Mesenchymal stem cell (in vitro differentiated cells and primary cell): Measurements from ENCODE around the gene PARD3B.
A peak's percentile ranks its signal among the peaks of the same experiment; 100 is the strongest.

Source experiments
- DNase-seq: peaks from one replicate; pipeline ENCODE4 v3.0.0-alpha.2; 2013
- H2AFZ ChIP-seq: one replicate; pipeline ENCODE4 v1.6.1; 2013; ENCODE audit warnings: low read depth, mild to moderate bottlenecking, control low read depth, inconsistent platforms, low read length, moderate library complexity
- H2AK5ac ChIP-seq: 2 replicates; pipeline ENCODE4 v1.6.1; 2013; ENCODE audit warnings: low read length, moderate library complexity, mild to moderate bottlenecking, inconsistent platforms; ENCODE audit not compliant: severe bottlenecking
- H2BK120ac ChIP-seq: one replicate; pipeline ENCODE4 v1.6.1; 2013; ENCODE audit warnings: low read depth, mild to moderate bottlenecking, inconsistent platforms, low read length, moderate library complexity
- H2BK12ac ChIP-seq, 2 experiments: one replicate each; pipeline ENCODE4 v1.6.1; 2013; ENCODE audit warnings: inconsistent platforms in 2 of 2, low read length in 2 of 2, mild to moderate bottlenecking in 2 of 2, moderate library complexity in 2 of 2, control low read depth in 1 of 2
- H2BK15ac ChIP-seq: one replicate; pipeline ENCODE4 v1.6.1; 2013; ENCODE audit warnings: mild to moderate bottlenecking, low read depth, inconsistent platforms; ENCODE audit not compliant: poor library complexity, severe bottlenecking
- H2BK5ac ChIP-seq: 2 replicates; pipeline ENCODE4 v1.6.1; 2013; ENCODE audit warnings: low read depth, mild to moderate bottlenecking, low read length, control low read depth, inconsistent platforms; ENCODE audit not compliant: poor library complexity, severe bottlenecking
- H3K14ac ChIP-seq, 2 experiments: one replicate each; pipeline ENCODE4 v1.6.1; 2013; ENCODE audit warnings: inconsistent platforms in 2 of 2, low read length in 2 of 2, control low read depth in 1 of 2, mild to moderate bottlenecking in 1 of 2, moderate library complexity in 1 of 2
- H3K18ac ChIP-seq, 2 experiments: one replicate each; pipeline ENCODE4 v1.6.1; 2013; ENCODE audit warnings: inconsistent platforms in 2 of 2, low read length in 2 of 2, control low read depth in 1 of 2, low read depth in 1 of 2, mild to moderate bottlenecking in 1 of 2
- H3K23ac ChIP-seq, 2 experiments: one replicate each; pipeline ENCODE4 v1.6.1; 2013; ENCODE audit warnings: inconsistent platforms in 2 of 2, low read length in 2 of 2, mild to moderate bottlenecking in 2 of 2, moderate library complexity in 2 of 2, control low read depth in 1 of 2
- H3K27ac ChIP-seq: 2 replicates; pipeline ENCODE4 v1.5.1; 2013; ENCODE audit warnings: mild to moderate bottlenecking, moderate library complexity, low read length, control low read depth, inconsistent platforms; ENCODE audit not compliant: poor library complexity, severe bottlenecking
- H3K27me3 ChIP-seq, 2 experiments: 2 replicates each; pipeline versions ENCODE4 v1.6.1 to v1.7.0; 2013; ENCODE audit warnings: low read length in 2 of 2, mild to moderate bottlenecking in 2 of 2, moderate library complexity in 2 of 2, control low read depth in 1 of 2, inconsistent platforms in 1 of 2; ENCODE audit not compliant: control insufficient read depth in 1 of 2, insufficient read depth in 1 of 2
- H3K36me3 ChIP-seq, 2 experiments: 2 replicates each; pipeline versions ENCODE4 v1.6.1 to v1.7.0; 2013; ENCODE audit warnings: low read length in 2 of 2, control low read depth in 1 of 2, inconsistent platforms in 1 of 2, low read depth in 1 of 2, mild to moderate bottlenecking in 1 of 2; ENCODE audit not compliant: insufficient read depth in 2 of 2, control insufficient read depth in 1 of 2
- H3K4ac ChIP-seq, 2 experiments: one replicate each; pipeline ENCODE4 v1.6.1; 2013; ENCODE audit warnings: inconsistent platforms in 2 of 2, low read length in 2 of 2, mild to moderate bottlenecking in 2 of 2, moderate library complexity in 2 of 2, control low read depth in 1 of 2, low read depth in 1 of 2
- H3K4me1 ChIP-seq: 2 replicates; pipeline ENCODE4 v1.6.1; 2013; ENCODE audit warnings: low read depth, low read length, control low read depth; ENCODE audit not compliant: control insufficient read depth, insufficient read depth
- H3K4me2 ChIP-seq: 2 replicates; pipeline ENCODE4 v1.6.1; 2013; ENCODE audit warnings: low read length, mild to moderate bottlenecking, inconsistent platforms; ENCODE audit not compliant: poor library complexity, severe bottlenecking
- H3K4me3 ChIP-seq, 2 experiments: 2 replicates each; pipeline versions ENCODE4 v1.5.1 to v1.7.0; 2013; ENCODE audit warnings: low read length in 2 of 2, mild to moderate bottlenecking in 2 of 2, control low read depth in 1 of 2, low read depth in 1 of 2; ENCODE audit not compliant: insufficient read depth in 1 of 2
- H3K79me1 ChIP-seq: replicated peaks from 2 replicates; pipeline ENCODE4 v1.6.1; 2013; ENCODE audit warnings: mild to moderate bottlenecking, control low read depth, low read length, inconsistent platforms; ENCODE audit not compliant: poor library complexity, severe bottlenecking
- H3K9ac ChIP-seq: 2 replicates; pipeline ENCODE4 v1.7.0; 2013; ENCODE audit warnings: mild to moderate bottlenecking, low read length, moderate library complexity
- H3K9me3 ChIP-seq: 2 replicates; pipeline ENCODE4 v1.7.0; 2013; ENCODE audit warnings: mild to moderate bottlenecking, low read length; ENCODE audit not compliant: control insufficient read depth
- H4K8ac ChIP-seq: one replicate; pipeline ENCODE4 v1.6.1; 2013; ENCODE audit warnings: inconsistent platforms, mild to moderate bottlenecking, low read length, moderate library complexity
- H4K91ac ChIP-seq: one replicate; pipeline ENCODE4 v1.6.1; 2013; ENCODE audit warnings: mild to moderate bottlenecking, low read length, inconsistent platforms
- WGBS: methylation state at CpG from one replicate; pipeline ENCODE4 v1.1.7; 2013; ENCODE audit warnings: mixed read lengths; 5-methylcytosine and 5-hydroxymethylcytosine counted together

PARD3B gene

GRCh38 chr2:205169464-205169863 lies 624.2 kb downstream of the PARD3B start:
- Histone ChIP-seq H3K9ac (no peak overlapping the region), H3K4me3 (no peak overlapping the region), H4K91ac (no peak overlapping the region), H3K27me3 (no peaks in the 10 kb centered on the region), H3K27ac (no peak overlapping the region), H3K4me1 (no peaks in the 10 kb centered on the region), H3K18ac (no peak overlapping the region), H3K23ac (no peak overlapping the region), H3K36me3 (peaks cover 4% of the 10 kb centered on the region in 2 experiments), H3K14ac (no peak overlapping the region), H3K9me3 (no peaks in the 10 kb centered on the region), H2BK120ac (no peak overlapping the region), H4K8ac (no peak overlapping the region), H2AK5ac (no peak overlapping the region), H2BK15ac (no peak overlapping the region), H2BK12ac (no peak overlapping the region), H3K79me1 (no peaks in the 10 kb centered on the region), H2BK5ac (no peak overlapping the region), H2AFZ (no peak overlapping the region), H3K4me2 (no peak overlapping the region), H3K4ac (no peak overlapping the region)
- WGBS, result 54% methylated on average over 3 of the region's 3 CpGs
- DNase-seq, result no peak

DNA sequence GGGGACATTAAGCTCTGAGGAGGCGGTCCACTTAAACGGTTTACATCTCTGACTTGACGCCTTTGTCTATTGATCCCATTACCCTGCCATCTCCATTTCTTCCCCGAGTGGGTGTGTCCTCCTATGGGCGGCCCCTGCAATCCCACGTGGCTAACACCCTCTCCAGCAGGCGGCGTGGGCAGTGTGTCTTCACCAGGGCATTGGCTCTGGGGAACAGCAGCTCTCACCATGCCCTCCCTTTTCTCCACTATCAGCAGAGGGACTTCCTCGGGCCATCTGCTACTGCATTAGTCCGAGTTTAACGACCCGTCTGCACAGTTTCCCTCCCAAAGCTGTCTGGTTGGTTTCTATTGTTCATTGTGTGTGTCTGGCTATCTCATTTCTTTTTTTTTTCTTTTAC lies 625.1 kb downstream of the PARD3B start:
- no peaks in the 10 kb centered on the region for H3K9me3 ChIP-seq
- H4K91ac ChIP-seq, result no peak overlapping the region
- H2BK15ac ChIP-seq, result peak overlapping the region; percentile 44
- no peak overlapping the region for H3K4ac ChIP-seq
- H3K18ac ChIP-seq, result no peak overlapping the region
- no peak overlapping the region for H4K8ac ChIP-seq
- 98% methylated on average over 8 of the region's 12 CpGs for WGBS
- DNase-seq, result no peak
- H2AK5ac ChIP-seq, result no peak overlapping the region
- H3K4me3 ChIP-seq, result no peak overlapping the region
- no peak overlapping the region for H2AFZ ChIP-seq
- no peaks in the 10 kb centered on the region for H3K27me3 ChIP-seq
- H3K27ac ChIP-seq, result no peak overlapping the region
- no peak overlapping the region for H2BK5ac ChIP-seq
- no peak overlapping the region for H2BK120ac ChIP-seq
- no peaks in the 10 kb centered on the region for H3K79me1 ChIP-seq
- no peak overlapping the region for H3K14ac ChIP-seq
- no peak overlapping the region for H3K4me2 ChIP-seq
- H3K36me3 ChIP-seq, result peaks cover 4% of the 10 kb centered on the region in 2 experiments
- no peak overlapping the region for H2BK12ac ChIP-seq
- H3K23ac ChIP-seq, result no peak overlapping the region
- no peak overlapping the region for H3K9ac ChIP-seq
- H3K4me1 ChIP-seq, result no peaks in the 10 kb centered on the region

DNA sequence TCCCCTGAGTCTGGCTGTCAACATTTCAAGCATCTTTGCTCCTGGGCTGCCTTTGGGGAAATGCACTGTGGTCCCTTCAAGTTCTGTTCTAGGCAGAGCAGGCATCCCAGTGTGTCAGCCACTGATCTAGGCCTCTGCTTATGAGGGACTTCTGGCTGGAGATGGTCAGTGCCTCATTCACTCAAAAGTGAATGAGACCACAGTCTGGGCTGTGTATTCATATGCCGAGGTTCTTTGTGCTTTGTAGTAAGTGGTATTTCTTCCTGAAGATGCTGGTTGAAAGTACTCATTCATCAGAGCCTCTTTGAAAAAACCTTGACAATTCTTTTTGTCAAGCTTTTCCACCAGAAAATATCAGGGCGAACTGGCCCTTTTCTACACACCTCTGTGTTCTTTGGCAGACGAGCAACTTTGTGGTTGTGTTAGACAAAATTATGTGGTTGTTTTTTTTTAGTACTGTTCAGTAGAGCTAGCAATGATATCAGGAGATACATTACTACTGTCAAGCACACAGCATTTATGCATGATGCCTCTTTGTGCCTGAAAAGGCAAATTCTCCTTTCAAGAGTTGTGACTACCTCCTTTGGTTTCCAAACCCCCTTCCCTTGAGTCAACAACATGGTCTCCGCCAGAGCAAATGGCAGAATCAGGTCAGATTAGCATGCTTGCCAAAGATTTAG lies 626.1 kb downstream of the PARD3B start:
- no peak for DNase-seq
- Histone ChIP-seq H3K9me3 (no peaks in the 10 kb centered on the region), H2BK15ac (no peak overlapping the region), H3K36me3 (peaks cover 4% of the 10 kb centered on the region in 2 experiments), H3K4me2 (no peak overlapping the region), H3K27me3 (no peaks in the 10 kb centered on the region), H4K8ac (no peak overlapping the region), H3K9ac (no peak overlapping the region), H4K91ac (no peak overlapping the region), H3K79me1 (no peaks in the 10 kb centered on the region), H2BK120ac (no peak overlapping the region), H2AFZ (no peak overlapping the region), H2AK5ac (no peak overlapping the region), H3K18ac (peak overlapping the region in 1 of 2 experiments; percentile 7), H3K4me3 (no peak overlapping the region), H2BK5ac (no peak overlapping the region), H3K27ac (no peak overlapping the region), H3K4me1 (no peaks in the 10 kb centered on the region), H3K14ac (no peak overlapping the region), H3K4ac (no peak overlapping the region), H3K23ac (no peak overlapping the region), H2BK12ac (peak overlapping the region in 1 of 2 experiments; percentile 77)
- 90% methylated on average over 2 of the region's 4 CpGs for WGBS

- Histone ChIP-seq H4K8ac (no peak overlapping the region), H3K27me3 (no peaks in the 10 kb centered on the region), H3K27ac (no peak overlapping the region), H3K4me1 (no peaks in the 10 kb centered on the region), H2AFZ (no peak overlapping the region), H2BK15ac (no peak overlapping the region), H3K9ac (no peak overlapping the region), H3K4me2 (no peak overlapping the region), H3K4ac (no peak overlapping the region), H4K91ac (no peak overlapping the region), H3K23ac (no peak overlapping the region), H3K36me3 (peaks cover 0 to 4% of the 10 kb centered on the region in 2 experiments), H3K79me1 (no peaks in the 10 kb centered on the region), H3K9me3 (no peaks in the 10 kb centered on the region), H2BK12ac (no peak overlapping the region), H3K4me3 (no peak overlapping the region), H3K18ac (no peak overlapping the region), H2BK5ac (no peak overlapping the region), H3K14ac (no peak overlapping the region), H2AK5ac (no peak overlapping the region), H2BK120ac (no peak overlapping the region)
- no peak for DNase-seq
- WGBS, result 91% methylated on average over 4 of the region's 4 CpGs
Observed at GRCh38 chr2:205175831-205176230, 630.6 kb downstream of the PARD3B start.
